Adrenal gland (tissue), 5 donors: ENCODE measurements around the gene SHB.

Experiments
- POLR2A ChIP-seq, 2 donors: fragments of 450-650 bp; IDR thresholded peaks; one replicate each; pipeline ENCODE4 v1.6.1; 2017; ENCODE audit warnings: antibody characterized with exemption in 2 of 2, mild to moderate bottlenecking in 2 of 2, moderate library complexity in 1 of 2
- TF ChIP-seq, protein P1 (sequence below), 6 experiments: fragments of 450-650 bp in 4 of 6; fragments of 200-600 bp in 2 of 6; sonication (generic) in 1 of 6; IDR thresholded peaks; 1 replicate in 5 of 6; 2 replicates in 1 of 6; pipeline versions ENCODE4 v1.5.1 to v1.8.0; 2016 to 2021; ENCODE audit warnings: antibody characterized with exemption in 6 of 6, mild to moderate bottlenecking in 2 of 6, moderate library complexity in 1 of 6
- donor health status: DM: no; HTN: no; CAD: no.

DNA sequence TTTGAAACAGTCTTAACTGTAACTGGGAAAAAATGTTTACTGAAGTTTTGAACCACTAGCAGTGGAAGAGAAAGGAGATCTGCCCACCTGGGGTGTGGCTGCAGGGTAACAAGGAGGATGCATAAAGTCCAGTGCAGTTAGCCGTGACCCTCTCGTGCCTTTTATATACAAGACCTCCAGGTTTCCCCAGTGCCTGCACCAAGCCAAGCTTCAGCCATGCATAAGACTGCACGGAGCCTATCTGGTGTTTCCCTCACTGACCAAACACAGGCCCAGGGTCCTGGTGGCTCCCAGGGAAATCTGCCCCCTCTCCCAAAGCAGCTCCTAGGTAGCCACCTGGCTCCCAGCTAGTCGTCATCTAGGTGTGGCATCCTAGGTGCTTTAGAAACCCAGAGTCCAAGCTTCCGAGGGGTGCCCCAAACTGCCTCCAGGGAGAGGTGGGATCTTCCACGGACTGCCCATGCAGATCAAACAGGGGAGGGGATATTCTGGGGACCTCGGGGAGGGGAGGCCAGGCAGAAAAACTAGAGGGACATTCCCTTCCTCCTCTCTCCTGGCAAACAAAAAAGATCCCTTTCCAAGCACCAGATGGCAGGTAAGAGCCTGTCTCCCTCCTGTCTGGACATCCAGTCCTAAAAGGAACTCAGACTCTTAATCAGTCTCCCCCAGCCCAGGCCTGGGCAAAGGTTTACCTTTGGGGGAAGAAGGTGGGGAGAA, 2.7 kb downstream of the SHB start:
- TF ChIP-seq, protein P1, sequence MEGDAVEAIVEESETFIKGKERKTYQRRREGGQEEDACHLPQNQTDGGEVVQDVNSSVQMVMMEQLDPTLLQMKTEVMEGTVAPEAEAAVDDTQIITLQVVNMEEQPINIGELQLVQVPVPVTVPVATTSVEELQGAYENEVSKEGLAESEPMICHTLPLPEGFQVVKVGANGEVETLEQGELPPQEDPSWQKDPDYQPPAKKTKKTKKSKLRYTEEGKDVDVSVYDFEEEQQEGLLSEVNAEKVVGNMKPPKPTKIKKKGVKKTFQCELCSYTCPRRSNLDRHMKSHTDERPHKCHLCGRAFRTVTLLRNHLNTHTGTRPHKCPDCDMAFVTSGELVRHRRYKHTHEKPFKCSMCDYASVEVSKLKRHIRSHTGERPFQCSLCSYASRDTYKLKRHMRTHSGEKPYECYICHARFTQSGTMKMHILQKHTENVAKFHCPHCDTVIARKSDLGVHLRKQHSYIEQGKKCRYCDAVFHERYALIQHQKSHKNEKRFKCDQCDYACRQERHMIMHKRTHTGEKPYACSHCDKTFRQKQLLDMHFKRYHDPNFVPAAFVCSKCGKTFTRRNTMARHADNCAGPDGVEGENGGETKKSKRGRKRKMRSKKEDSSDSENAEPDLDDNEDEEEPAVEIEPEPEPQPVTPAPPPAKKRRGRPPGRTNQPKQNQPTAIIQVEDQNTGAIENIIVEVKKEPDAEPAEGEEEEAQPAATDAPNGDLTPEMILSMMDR (IDR thresholded peaks at IDR 0.05), result peak in 1 of 6 experiments; percentile 13
- no peak for TF ChIP-seq POLR2A (IDR thresholded peaks at IDR 0.05)
